HepG2 (cell line): ENCODE measurements around the gene TSPAN9. TPM values are rescaled to one million over a fixed set of nuclear protein-coding genes. Genes with fewer than 3 reads are reported as not detected.

Experiments used
- ATAC-seq: fragments of 200-7000 bp; cut with Tn5 transposase; 3 replicates; pipeline ENCODE4 v1.9.1; 2020; ENCODE audit warnings: mild to moderate bottlenecking, moderate library complexity
- BruUV-seq: library from RNA; stranded (reverse); fragments of 400-500 nt; replicated peaks from 2 replicates; lab custom pipeline; 2021; lab: Mats Ljungman, UMichigan
- CTCF ChIA-PET: fragments of 300-600 bp; formaldehyde crosslinking; extraction: SDS; loops from one replicate; lab custom pipeline; 2021; ENCODE audit warnings: low total read pairs, inconsistent platforms, low intra/inter-chr PET ratio; lab: Yijun Ruan, JAX
- POLR2A ChIA-PET: fragments of 350-600 bp; sonication (Branson Sonifier 250); formaldehyde crosslinking; loops from one replicate; lab custom pipeline; 2020; ENCODE audit warnings: antibody characterized with exemption, inconsistent platforms; lab: Yijun Ruan, JAX
- DNase-seq: peaks from one replicate; pipeline ENCODE4 v3.0.0-alpha.2; 2015; ENCODE audit warnings: low spot score
- FAIRE-seq: peaks from 3 replicates; lab custom pipeline; 2011; peaks lifted over from hg19 to GRCh38; lab: Jason Lieb, UNC
- H2AFZ ChIP-seq: one replicate; pipeline ENCODE4 v1.6.1; 2011; ENCODE audit warnings: low read length, inconsistent platforms
- H3K27ac ChIP-seq: fragments of 300-600 bp; 3 replicates; pipeline ENCODE4 v1.8.0; 2011; ENCODE audit warnings: mixed run types, mild to moderate bottlenecking, mixed read lengths, low read length, inconsistent platforms; ENCODE audit not compliant: insufficient read depth; ENCODE audit errors: extremely low read length
- H3K27me3 ChIP-seq, 2 experiments: fragments of 200-600 bp in 1 of 2; 2 replicates in 1 of 2; 3 replicates in 1 of 2; pipeline versions ENCODE4 v1.6.0 to v1.8.0; 2011; ENCODE audit warnings: low read length in 2 of 2, mild to moderate bottlenecking in 2 of 2, moderate library complexity in 2 of 2, inconsistent platforms in 1 of 2; ENCODE audit not compliant: insufficient read depth in 2 of 2, control insufficient read depth in 1 of 2
- H3K36me3 ChIP-seq, 2 experiments: fragments of 200-600 bp in 1 of 2; replicated peaks in 1 of 2; 2 replicates in 1 of 2; 3 replicates in 1 of 2; pipeline versions ENCODE4 v1.5.1 to v1.8.0; 2011; ENCODE audit warnings: low read length in 2 of 2, inconsistent platforms in 1 of 2; ENCODE audit not compliant: insufficient read depth in 2 of 2, control insufficient read depth in 1 of 2
- H3K4me1 ChIP-seq: 2 replicates; pipeline ENCODE4 v1.5.1; 2012; ENCODE audit warnings: low read length, inconsistent platforms; ENCODE audit not compliant: insufficient read depth
- H3K4me2 ChIP-seq: 2 replicates; pipeline ENCODE4 v1.6.0; 2011; ENCODE audit warnings: low read depth, low read length, inconsistent platforms
- H3K4me3 ChIP-seq, 3 experiments: fragments of 200-600 bp in 1 of 3; sonication (generic), shearing (Covaris generic) in 1 of 3; replicated peaks in 1 of 3; 2 replicates each; pipeline ENCODE4 v1.5.1; 2011 to 2016; ENCODE audit warnings: low read length in 3 of 3, inconsistent platforms in 2 of 3, low read depth in 2 of 3, mild to moderate bottlenecking in 2 of 3, control low read depth in 1 of 3, mixed read lengths in 1 of 3; ENCODE audit not compliant: insufficient read depth in 1 of 3
- H3K79me2 ChIP-seq: one replicate; pipeline ENCODE4 v1.6.1; 2011; ENCODE audit warnings: low read length, inconsistent platforms; ENCODE audit not compliant: insufficient read depth
- H3K9ac ChIP-seq: 2 replicates; pipeline ENCODE4 v1.6.0; 2011; ENCODE audit warnings: mild to moderate bottlenecking, low read depth, low read length, inconsistent platforms; ENCODE audit not compliant: insufficient read depth
- H3K9me3 ChIP-seq: 2 replicates; pipeline ENCODE4 v1.5.1; 2012; ENCODE audit warnings: mild to moderate bottlenecking, low read length
- H4K20me1 ChIP-seq: 2 replicates; pipeline ENCODE4 v1.6.0; 2011; ENCODE audit warnings: inconsistent platforms, mild to moderate bottlenecking, low read length, moderate library complexity; ENCODE audit not compliant: insufficient read depth
- DMAP1 ChIP-seq: IDR thresholded peaks from 2 replicates; pipeline ENCODE4 v1.6.1; 2016
- MAFF ChIP-seq: IDR thresholded peaks from 2 replicates; pipeline ENCODE4 v1.6.1; 2011; ENCODE audit warnings: low read depth, low read length, improper control_type of control experiment
- MAFK ChIP-seq, 2 experiments: IDR thresholded peaks in 1 of 2; conservative IDR thresholded peaks in 1 of 2; 2 replicates each; pipeline ENCODE4 v1.6.1; 2011; ENCODE audit warnings: improper control_type of control experiment in 2 of 2, low read length in 2 of 2
- ZNF230 ChIP-seq: sonication (generic); formaldehyde crosslinking; IDR thresholded peaks from 2 replicates; pipeline ENCODE4 v1.4.0; 2020; ENCODE audit warnings: mild to moderate bottlenecking, missing genetic modification reagents
- ZNF501 ChIP-seq: sonication (generic); formaldehyde crosslinking; IDR thresholded peaks from 2 replicates; pipeline ENCODE4 v1.5.1; 2020; ENCODE audit warnings: mild to moderate bottlenecking, moderate library complexity, missing genetic modification reagents
- ZNF557 ChIP-seq: sonication (generic); formaldehyde crosslinking; IDR thresholded peaks from 2 replicates; pipeline ENCODE4 v1.4.0; 2020; ENCODE audit warnings: missing genetic modification reagents
- ZSCAN21 ChIP-seq: sonication (generic); formaldehyde crosslinking; IDR thresholded peaks from 2 replicates; pipeline ENCODE4 v1.8.0; 2022; ENCODE audit warnings: mild to moderate bottlenecking, missing genetic modification reagents, moderate library complexity, borderline replicate concordance
- ZSCAN22 ChIP-seq: sonication (generic); formaldehyde crosslinking; IDR thresholded peaks from 2 replicates; pipeline ENCODE4 v1.4.0; 2020; ENCODE audit warnings: mild to moderate bottlenecking, missing genetic modification reagents
- ZZZ3 ChIP-seq: sonication (generic); formaldehyde crosslinking; IDR thresholded peaks from 2 replicates; pipeline ENCODE4 v1.4.0; 2020; ENCODE audit warnings: missing genetic modification reagents, mild to moderate bottlenecking, borderline replicate concordance
- WGBS: methylation state at CpG from one replicate; pipeline ENCODE4 v1.1.6; 2017; ENCODE audit warnings: low lambda C conversion rate; 5-methylcytosine and 5-hydroxymethylcytosine counted together
- in situ Hi-C: cut with HindIII; loops from 2 replicates; pipeline ENCODE4 v1.10.0; 2017; ENCODE audit warnings: low pct_unique_long_range_greater_than_20kb; ENCODE audit not compliant: extremely low pct_ligation_motif_present
- intact Hi-C: fragments of 100-400 bp; cut with micrococcal nuclease; formaldehyde crosslinking; loops from one replicate; pipeline ENCODE4 v1.10.0; 2022; ENCODE audit not compliant: unreplicated experiment
- polyA plus RNA-seq, 8 experiments: library from polyadenylated mRNA; depleted of rRNA in 3 of 8; stranded (reverse) in 7 of 8; unstranded in 1 of 8; fragments of >200 nt; fragmentation: Illumina TruSeq in 4 of 8; extraction: Trizol in 4 of 8; gene quantifications; 2 replicates each; pipeline versions ENCODE4 v1.2.1 to v1.2.3, GENCODE V29; 2011 to 2016; ENCODE audit warnings: low read depth in 4 of 8, missing spikeins in 1 of 8, mixed read lengths in 1 of 8; ENCODE audit not compliant: insufficient read depth in 1 of 8
- total RNA-seq, 5 experiments: library from RNA; depleted of rRNA; stranded (reverse); fragments of >200 nt; fragmentation: Illumina TruSeq; extraction: Trizol; gene quantifications; 2 replicates each; pipeline ENCODE4 v1.2.3, GENCODE V29; 2016; ENCODE audit warnings: low read depth in 1 of 5
- TF ChIP-seq, protein P1 (sequence below): sonication (generic); formaldehyde crosslinking; IDR thresholded peaks from 2 replicates; pipeline ENCODE4 v1.4.0; 2020; ENCODE audit warnings: missing genetic modification reagents
- TF ChIP-seq, protein P2 (sequence below): sonication (generic); formaldehyde crosslinking; IDR thresholded peaks from 2 replicates; pipeline ENCODE4 v1.4.0; 2020; ENCODE audit warnings: missing genetic modification reagents
- TF ChIP-seq, protein P3 (sequence below): sonication (generic); formaldehyde crosslinking; IDR thresholded peaks from 2 replicates; pipeline ENCODE4 v1.5.0; 2020; ENCODE audit warnings: missing genetic modification reagents
- TF ChIP-seq, protein P4 (sequence below): sonication (generic); formaldehyde crosslinking; IDR thresholded peaks from 2 replicates; pipeline ENCODE4 v1.4.0; 2020; ENCODE audit warnings: missing genetic modification reagents

TSPAN9 gene
- total and polyA plus RNA-seq, 2 of the 13 experiments (the other 11 are each of a cell fraction or from before 2014, with no cell fraction given) = 18.1 to 42.3 TPM

DNA sequence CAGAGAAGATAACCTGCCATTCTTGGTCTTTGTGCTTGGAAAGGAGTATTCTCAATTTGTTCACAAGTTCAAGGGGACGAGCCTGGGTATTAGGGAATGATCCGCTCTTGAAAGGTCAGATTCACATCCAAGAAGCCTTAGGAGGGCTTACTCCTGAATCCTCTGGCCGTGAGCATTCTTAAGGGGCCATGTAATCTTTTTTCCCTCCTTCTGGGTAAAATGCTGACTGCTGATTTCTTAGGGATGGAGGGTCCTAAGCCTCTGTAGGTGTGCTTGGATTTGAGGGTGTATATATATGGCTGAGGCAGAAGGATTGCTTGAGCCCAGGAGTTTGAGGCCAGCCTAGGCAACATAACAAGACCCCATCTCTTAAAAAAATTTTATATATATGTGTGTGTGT is 149.1 kb downstream of the TSPAN9 start:
- intact Hi-C loops (no loop called here), in situ Hi-C loops (no loop called here)
- Histone ChIP-seq H3K27ac (no peak overlapping the region), H3K4me1 (no peaks in the 10 kb centered on the region), H3K4me3 (no peak overlapping the region), H3K36me3 (peaks cover 0 to 4% of the 10 kb centered on the region in 2 experiments; a peak in 1 of 5 replicates), H2AFZ (no peak overlapping the region), H3K4me2 (no peak overlapping the region), H3K9ac (no peak overlapping the region), H3K9me3 (no peaks in the 10 kb centered on the region), H4K20me1 (no peaks in the 10 kb centered on the region; the same call in 1 of the 2 replicates), H3K79me2 (no peaks in the 10 kb centered on the region), H3K27me3 (no peaks in the 10 kb centered on the region)
- no peak for FAIRE-seq
- WGBS = 100% methylated on average over 3 of the region's 3 CpGs
- POLR2A ChIA-PET = no interaction called here
- DNase-seq = no peak
- no peak for ATAC-seq
- BruUV-seq = no TSS peak
- CTCF ChIA-PET = no interaction called here
- no peak for TF ChIP-seq ZNF501 (CRISPR knock-in tag)
- no peak for TF ChIP-seq ZSCAN21 (CRISPR knock-in tag)
- TF ChIP-seq ZSCAN22 (CRISPR knock-in tag) = no peak
- TF ChIP-seq, protein P1, sequence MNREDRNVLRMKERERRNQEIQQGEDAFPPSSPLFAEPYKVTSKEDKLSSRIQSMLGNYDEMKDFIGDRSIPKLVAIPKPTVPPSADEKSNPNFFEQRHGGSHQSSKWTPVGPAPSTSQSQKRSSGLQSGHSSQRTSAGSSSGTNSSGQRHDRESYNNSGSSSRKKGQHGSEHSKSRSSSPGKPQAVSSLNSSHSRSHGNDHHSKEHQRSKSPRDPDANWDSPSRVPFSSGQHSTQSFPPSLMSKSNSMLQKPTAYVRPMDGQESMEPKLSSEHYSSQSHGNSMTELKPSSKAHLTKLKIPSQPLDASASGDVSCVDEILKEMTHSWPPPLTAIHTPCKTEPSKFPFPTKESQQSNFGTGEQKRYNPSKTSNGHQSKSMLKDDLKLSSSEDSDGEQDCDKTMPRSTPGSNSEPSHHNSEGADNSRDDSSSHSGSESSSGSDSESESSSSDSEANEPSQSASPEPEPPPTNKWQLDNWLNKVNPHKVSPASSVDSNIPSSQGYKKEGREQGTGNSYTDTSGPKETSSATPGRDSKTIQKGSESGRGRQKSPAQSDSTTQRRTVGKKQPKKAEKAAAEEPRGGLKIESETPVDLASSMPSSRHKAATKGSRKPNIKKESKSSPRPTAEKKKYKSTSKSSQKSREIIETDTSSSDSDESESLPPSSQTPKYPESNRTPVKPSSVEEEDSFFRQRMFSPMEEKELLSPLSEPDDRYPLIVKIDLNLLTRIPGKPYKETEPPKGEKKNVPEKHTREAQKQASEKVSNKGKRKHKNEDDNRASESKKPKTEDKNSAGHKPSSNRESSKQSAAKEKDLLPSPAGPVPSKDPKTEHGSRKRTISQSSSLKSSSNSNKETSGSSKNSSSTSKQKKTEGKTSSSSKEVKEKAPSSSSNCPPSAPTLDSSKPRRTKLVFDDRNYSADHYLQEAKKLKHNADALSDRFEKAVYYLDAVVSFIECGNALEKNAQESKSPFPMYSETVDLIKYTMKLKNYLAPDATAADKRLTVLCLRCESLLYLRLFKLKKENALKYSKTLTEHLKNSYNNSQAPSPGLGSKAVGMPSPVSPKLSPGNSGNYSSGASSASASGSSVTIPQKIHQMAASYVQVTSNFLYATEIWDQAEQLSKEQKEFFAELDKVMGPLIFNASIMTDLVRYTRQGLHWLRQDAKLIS (CRISPR knock-in tag) = no peak
- no peak for TF ChIP-seq ZZZ3 (CRISPR knock-in tag)
- TF ChIP-seq, protein P2, sequence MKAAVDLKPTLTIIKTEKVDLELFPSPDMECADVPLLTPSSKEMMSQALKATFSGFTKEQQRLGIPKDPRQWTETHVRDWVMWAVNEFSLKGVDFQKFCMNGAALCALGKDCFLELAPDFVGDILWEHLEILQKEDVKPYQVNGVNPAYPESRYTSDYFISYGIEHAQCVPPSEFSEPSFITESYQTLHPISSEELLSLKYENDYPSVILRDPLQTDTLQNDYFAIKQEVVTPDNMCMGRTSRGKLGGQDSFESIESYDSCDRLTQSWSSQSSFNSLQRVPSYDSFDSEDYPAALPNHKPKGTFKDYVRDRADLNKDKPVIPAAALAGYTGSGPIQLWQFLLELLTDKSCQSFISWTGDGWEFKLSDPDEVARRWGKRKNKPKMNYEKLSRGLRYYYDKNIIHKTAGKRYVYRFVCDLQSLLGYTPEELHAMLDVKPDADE = no peak
- TF ChIP-seq, protein P3, sequence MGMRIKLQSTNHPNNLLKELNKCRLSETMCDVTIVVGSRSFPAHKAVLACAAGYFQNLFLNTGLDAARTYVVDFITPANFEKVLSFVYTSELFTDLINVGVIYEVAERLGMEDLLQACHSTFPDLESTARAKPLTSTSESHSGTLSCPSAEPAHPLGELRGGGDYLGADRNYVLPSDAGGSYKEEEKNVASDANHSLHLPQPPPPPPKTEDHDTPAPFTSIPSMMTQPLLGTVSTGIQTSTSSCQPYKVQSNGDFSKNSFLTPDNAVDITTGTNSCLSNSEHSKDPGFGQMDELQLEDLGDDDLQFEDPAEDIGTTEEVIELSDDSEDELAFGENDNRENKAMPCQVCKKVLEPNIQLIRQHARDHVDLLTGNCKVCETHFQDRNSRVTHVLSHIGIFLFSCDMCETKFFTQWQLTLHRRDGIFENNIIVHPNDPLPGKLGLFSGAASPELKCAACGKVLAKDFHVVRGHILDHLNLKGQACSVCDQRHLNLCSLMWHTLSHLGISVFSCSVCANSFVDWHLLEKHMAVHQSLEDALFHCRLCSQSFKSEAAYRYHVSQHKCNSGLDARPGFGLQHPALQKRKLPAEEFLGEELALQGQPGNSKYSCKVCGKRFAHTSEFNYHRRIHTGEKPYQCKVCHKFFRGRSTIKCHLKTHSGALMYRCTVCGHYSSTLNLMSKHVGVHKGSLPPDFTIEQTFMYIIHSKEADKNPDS (CRISPR knock-in tag) = no peak
- no peak for TF ChIP-seq ZNF557 (CRISPR knock-in tag)
- no peak for TF ChIP-seq DMAP1 (CRISPR knock-in tag)
- TF ChIP-seq ZNF230 (CRISPR knock-in tag) = no peak
- TF ChIP-seq, protein P4, sequence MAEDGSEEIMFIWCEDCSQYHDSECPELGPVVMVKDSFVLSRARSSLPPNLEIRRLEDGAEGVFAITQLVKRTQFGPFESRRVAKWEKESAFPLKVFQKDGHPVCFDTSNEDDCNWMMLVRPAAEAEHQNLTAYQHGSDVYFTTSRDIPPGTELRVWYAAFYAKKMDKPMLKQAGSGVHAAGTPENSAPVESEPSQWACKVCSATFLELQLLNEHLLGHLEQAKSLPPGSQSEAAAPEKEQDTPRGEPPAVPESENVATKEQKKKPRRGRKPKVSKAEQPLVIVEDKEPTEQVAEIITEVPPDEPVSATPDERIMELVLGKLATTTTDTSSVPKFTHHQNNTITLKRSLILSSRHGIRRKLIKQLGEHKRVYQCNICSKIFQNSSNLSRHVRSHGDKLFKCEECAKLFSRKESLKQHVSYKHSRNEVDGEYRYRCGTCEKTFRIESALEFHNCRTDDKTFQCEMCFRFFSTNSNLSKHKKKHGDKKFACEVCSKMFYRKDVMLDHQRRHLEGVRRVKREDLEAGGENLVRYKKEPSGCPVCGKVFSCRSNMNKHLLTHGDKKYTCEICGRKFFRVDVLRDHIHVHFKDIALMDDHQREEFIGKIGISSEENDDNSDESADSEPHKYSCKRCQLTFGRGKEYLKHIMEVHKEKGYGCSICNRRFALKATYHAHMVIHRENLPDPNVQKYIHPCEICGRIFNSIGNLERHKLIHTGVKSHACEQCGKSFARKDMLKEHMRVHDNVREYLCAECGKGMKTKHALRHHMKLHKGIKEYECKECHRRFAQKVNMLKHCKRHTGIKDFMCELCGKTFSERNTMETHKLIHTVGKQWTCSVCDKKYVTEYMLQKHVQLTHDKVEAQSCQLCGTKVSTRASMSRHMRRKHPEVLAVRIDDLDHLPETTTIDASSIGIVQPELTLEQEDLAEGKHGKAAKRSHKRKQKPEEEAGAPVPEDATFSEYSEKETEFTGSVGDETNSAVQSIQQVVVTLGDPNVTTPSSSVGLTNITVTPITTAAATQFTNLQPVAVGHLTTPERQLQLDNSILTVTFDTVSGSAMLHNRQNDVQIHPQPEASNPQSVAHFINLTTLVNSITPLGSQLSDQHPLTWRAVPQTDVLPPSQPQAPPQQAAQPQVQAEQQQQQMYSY (CRISPR knock-in tag) = no peak
- peak; percentile 64 for TF ChIP-seq MAFF
- peak; percentile 49 to 71 for TF ChIP-seq MAFK (conservative IDR thresholded peaks at IDR 0.05 in 1 of 2, IDR thresholded peaks at IDR 0.05 in 1 of 2; ENCODE audit: low read length in 2 of 2)
